ENCODE measurements around the gene DST. TPM values are rescaled to one million over a fixed set of nuclear protein-coding genes. Genes with fewer than 3 reads are reported as not detected.

DST gene
- total RNA-seq, 1 donor: 573 TPM

DNA sequence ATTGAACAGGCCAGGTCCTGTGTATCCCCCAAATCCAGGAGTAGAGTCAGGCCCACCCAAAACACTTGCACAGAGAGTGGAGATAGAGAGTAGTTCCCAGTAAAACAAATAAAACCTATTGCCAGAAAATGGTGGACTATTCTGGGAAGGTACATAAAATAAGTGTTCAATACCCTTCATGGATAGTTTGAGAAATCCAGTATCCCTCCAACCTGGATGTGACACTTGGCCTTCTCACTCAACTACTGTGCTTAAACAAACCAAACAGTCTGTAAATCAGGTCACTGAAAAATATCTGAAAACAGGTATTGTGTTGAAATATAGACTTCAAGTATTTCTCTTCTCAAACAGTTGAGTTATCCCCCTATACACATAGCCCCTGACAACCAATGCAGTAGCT lies 233.7 kb downstream of the DST start:
- H3K27ac ChIP-seq (ENCODE audit: low read depth, low read length): no peak overlapping the region
- no peak for DNase-seq (ENCODE audit: insufficient read length, low spot score, missing footprints)
- no peaks in the 10 kb centered on the region for H3K27me3 ChIP-seq (ENCODE audit: insufficient read depth, low read length)
- peaks cover 5% of the 10 kb centered on the region for H3K4me1 ChIP-seq (ENCODE audit: insufficient read depth, low read length)
- no peaks in the 10 kb centered on the region for H3K36me3 ChIP-seq (ENCODE audit: insufficient read depth, low read length)
- H4K20me1 ChIP-seq (ENCODE audit: insufficient read depth, low read length): no peaks in the 10 kb centered on the region
- H3K79me2 ChIP-seq (ENCODE audit: insufficient read depth, low read length): no peaks in the 10 kb centered on the region
- no peaks in the 10 kb centered on the region for H3K9me3 ChIP-seq (ENCODE audit: low read depth, low read length)
- H3K4me2 ChIP-seq (ENCODE audit: insufficient read depth, low read length): no peak overlapping the region
- H2AFZ ChIP-seq (ENCODE audit: low read length): no peak overlapping the region
- TF ChIP-seq, protein P1, sequence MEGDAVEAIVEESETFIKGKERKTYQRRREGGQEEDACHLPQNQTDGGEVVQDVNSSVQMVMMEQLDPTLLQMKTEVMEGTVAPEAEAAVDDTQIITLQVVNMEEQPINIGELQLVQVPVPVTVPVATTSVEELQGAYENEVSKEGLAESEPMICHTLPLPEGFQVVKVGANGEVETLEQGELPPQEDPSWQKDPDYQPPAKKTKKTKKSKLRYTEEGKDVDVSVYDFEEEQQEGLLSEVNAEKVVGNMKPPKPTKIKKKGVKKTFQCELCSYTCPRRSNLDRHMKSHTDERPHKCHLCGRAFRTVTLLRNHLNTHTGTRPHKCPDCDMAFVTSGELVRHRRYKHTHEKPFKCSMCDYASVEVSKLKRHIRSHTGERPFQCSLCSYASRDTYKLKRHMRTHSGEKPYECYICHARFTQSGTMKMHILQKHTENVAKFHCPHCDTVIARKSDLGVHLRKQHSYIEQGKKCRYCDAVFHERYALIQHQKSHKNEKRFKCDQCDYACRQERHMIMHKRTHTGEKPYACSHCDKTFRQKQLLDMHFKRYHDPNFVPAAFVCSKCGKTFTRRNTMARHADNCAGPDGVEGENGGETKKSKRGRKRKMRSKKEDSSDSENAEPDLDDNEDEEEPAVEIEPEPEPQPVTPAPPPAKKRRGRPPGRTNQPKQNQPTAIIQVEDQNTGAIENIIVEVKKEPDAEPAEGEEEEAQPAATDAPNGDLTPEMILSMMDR (IDR thresholded peaks at IDR 0.05; ENCODE audit: extremely low read depth, low read depth, low read length): no peak
- H3K4me3 ChIP-seq (ENCODE audit: insufficient read depth, low read length): no peak overlapping the region
